ENCODE results near the gene MEIG1. TPM values are rescaled to one million over a fixed set of nuclear protein-coding genes. Genes with fewer than 3 reads are reported as not detected.

Gene MEIG1
- total RNA-seq, 1 experiment from 2014 or later = 4.1 TPM

DNA sequence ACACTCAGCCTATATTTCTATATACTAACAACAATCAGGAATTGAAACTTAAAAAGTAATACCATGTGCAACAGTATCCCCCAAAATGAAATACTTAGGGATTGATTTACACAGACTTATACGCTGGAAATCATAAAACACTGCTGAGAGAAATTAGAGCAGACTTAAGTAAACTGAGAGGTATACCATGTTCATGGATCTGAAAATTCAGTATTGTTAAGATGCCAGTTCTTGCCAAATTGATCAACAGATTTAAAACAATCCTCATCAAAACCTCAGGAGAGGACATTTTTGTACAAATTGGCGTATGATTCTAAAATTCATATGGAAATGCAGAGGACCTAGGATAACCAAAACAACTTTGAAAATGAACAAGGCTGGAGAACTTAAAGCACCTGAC is 42.6 kb upstream of the MEIG1 start:
- Histone ChIP-seq H3K79me2 (ENCODE audit: low read depth) (no peaks in the 10 kb centered on the region), H4K20me1 (ENCODE audit: insufficient read depth) (no peaks in the 10 kb centered on the region), H2AFZ (no peak overlapping the region), H3K4me3 (no peak overlapping the region), H3K9me2 (ENCODE audit: insufficient read depth) (no peaks in the 10 kb centered on the region), H3K27me3 (ENCODE audit: insufficient read depth, low read depth) (no peaks in the 10 kb centered on the region), H3K27ac (no peak overlapping the region), H3F3A (ENCODE audit: insufficient read depth, low read depth) (no peaks in the 10 kb centered on the region; the same call in 1 of the 2 replicates), H3K4me2 (no peak overlapping the region), H3K36me3 (ENCODE audit: low read depth) (peaks cover 49% of the 10 kb centered on the region), H3K9me3 (ENCODE audit: insufficient read depth, low read depth) (no peaks in the 10 kb centered on the region), H3K4me1 (replicated peaks; ENCODE audit: insufficient read depth) (no peaks in the 10 kb centered on the region)
- TF ChIP-seq, protein P1, sequence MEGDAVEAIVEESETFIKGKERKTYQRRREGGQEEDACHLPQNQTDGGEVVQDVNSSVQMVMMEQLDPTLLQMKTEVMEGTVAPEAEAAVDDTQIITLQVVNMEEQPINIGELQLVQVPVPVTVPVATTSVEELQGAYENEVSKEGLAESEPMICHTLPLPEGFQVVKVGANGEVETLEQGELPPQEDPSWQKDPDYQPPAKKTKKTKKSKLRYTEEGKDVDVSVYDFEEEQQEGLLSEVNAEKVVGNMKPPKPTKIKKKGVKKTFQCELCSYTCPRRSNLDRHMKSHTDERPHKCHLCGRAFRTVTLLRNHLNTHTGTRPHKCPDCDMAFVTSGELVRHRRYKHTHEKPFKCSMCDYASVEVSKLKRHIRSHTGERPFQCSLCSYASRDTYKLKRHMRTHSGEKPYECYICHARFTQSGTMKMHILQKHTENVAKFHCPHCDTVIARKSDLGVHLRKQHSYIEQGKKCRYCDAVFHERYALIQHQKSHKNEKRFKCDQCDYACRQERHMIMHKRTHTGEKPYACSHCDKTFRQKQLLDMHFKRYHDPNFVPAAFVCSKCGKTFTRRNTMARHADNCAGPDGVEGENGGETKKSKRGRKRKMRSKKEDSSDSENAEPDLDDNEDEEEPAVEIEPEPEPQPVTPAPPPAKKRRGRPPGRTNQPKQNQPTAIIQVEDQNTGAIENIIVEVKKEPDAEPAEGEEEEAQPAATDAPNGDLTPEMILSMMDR (conservative IDR thresholded peaks at IDR 0.05) = no peak
- no peak for TF ChIP-seq EZH2 (IDR thresholded peaks at IDR 0.05; ENCODE audit: low read depth)
- intact Hi-C loops (cut with micrococcal nuclease; ENCODE audit: unreplicated experiment) = no loop called here
- DNase-seq = no peak
- ChIA-PET CTCF (no interaction called here), POLR2A (ENCODE audit: unreplicated experiment) (no interaction called here)
- no TSS peak for BruUV-seq (replicated peaks)

DNA sequence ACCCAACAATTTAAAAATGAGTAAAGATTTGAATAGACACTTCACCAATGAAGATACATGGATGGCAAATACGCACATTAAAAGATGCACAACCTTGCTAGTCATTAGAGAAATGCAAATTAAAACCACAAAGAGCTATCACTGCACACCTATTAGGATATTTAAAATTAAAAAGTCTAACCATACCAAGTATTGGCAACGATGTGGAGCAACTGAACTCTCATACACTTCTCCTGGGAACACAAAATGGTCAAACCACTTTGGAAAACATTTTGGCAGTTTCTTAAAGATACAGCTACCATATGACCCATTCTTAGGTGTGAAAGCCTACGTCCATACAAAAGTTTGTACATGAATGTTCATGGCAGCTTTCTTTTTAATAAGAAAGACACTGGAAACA is 41.4 kb upstream of the MEIG1 start:
- no peak overlapping the region for H2AFZ ChIP-seq
- H3K36me3 ChIP-seq (ENCODE audit: low read depth) = peaks cover 44% of the 10 kb centered on the region
- no peaks in the 10 kb centered on the region for H3K4me1 ChIP-seq (replicated peaks; ENCODE audit: insufficient read depth)
- H3K27me3 ChIP-seq (ENCODE audit: insufficient read depth, low read depth) = no peaks in the 10 kb centered on the region
- intact Hi-C loops (cut with micrococcal nuclease; ENCODE audit: unreplicated experiment) = no loop called here
- no peak overlapping the region for H3K4me3 ChIP-seq
- CTCF ChIA-PET = no interaction called here
- H3K27ac ChIP-seq = no peak overlapping the region
- no peak overlapping the region for H3K4me2 ChIP-seq
- no TSS peak for BruUV-seq (replicated peaks)
- no peaks in the 10 kb centered on the region for H4K20me1 ChIP-seq (ENCODE audit: insufficient read depth)
- DNase-seq = no peak
- POLR2A ChIA-PET (ENCODE audit: unreplicated experiment) = no interaction called here
- H3K79me2 ChIP-seq (ENCODE audit: low read depth) = no peaks in the 10 kb centered on the region
- H3K9me2 ChIP-seq (ENCODE audit: insufficient read depth) = no peaks in the 10 kb centered on the region
- no peaks in the 10 kb centered on the region; the same call in 1 of the 2 replicates for H3F3A ChIP-seq (ENCODE audit: insufficient read depth, low read depth)
- TF ChIP-seq, protein P1 (conservative IDR thresholded peaks at IDR 0.05) = no peak
- TF ChIP-seq EZH2 (IDR thresholded peaks at IDR 0.05; ENCODE audit: low read depth) = no peak
- no peaks in the 10 kb centered on the region for H3K9me3 ChIP-seq (ENCODE audit: insufficient read depth, low read depth)

- Histone ChIP-seq H2AFZ (no peak overlapping the region), H3K36me3 (ENCODE audit: low read depth) (peaks cover 33% of the 10 kb centered on the region), H3K4me1 (replicated peaks; ENCODE audit: insufficient read depth) (no peaks in the 10 kb centered on the region), H3K9me3 (ENCODE audit: insufficient read depth, low read depth) (no peaks in the 10 kb centered on the region), H3K79me2 (ENCODE audit: low read depth) (no peaks in the 10 kb centered on the region), H3K9me2 (ENCODE audit: insufficient read depth) (no peaks in the 10 kb centered on the region), H3K4me2 (no peak overlapping the region), H3K27me3 (ENCODE audit: insufficient read depth, low read depth) (no peaks in the 10 kb centered on the region), H4K20me1 (ENCODE audit: insufficient read depth) (no peaks in the 10 kb centered on the region), H3K4me3 (no peak overlapping the region), H3F3A (ENCODE audit: insufficient read depth, low read depth) (no peaks in the 10 kb centered on the region; the same call in 1 of the 2 replicates), H3K27ac (no peak overlapping the region)
- no peak for TF ChIP-seq EZH2 (IDR thresholded peaks at IDR 0.05; ENCODE audit: low read depth)
- TF ChIP-seq, protein P1 (conservative IDR thresholded peaks at IDR 0.05) = no peak
- intact Hi-C loops (cut with micrococcal nuclease; ENCODE audit: unreplicated experiment) = no loop called here
- BruUV-seq (replicated peaks) = no TSS peak
- POLR2A ChIA-PET (ENCODE audit: unreplicated experiment) = no interaction called here
- CTCF ChIA-PET = no interaction called here
- no peak for DNase-seq
Observed at GRCh38 chr10:14918964-14919363, 40.2 kb upstream of the MEIG1 start.
